Lower leg skin (tissue), 3 donors: Measurements from ENCODE around the gene TEX9.

Experiments used
- CTCF ChIP-seq, 3 donors: fragments of 450-650 bp; IDR thresholded peaks; one replicate each; pipeline ENCODE4 v1.5.1; 2016; ENCODE audit warnings: antibody characterized with exemption in 3 of 3, mild to moderate bottlenecking in 3 of 3, moderate library complexity in 2 of 3
- POLR2A ChIP-seq, 2 donors: fragments of 450-650 bp; IDR thresholded peaks; one replicate each; pipeline ENCODE4 v1.6.1; 2016 to 2017; ENCODE audit warnings: antibody characterized with exemption in 2 of 2, mild to moderate bottlenecking in 1 of 2, moderate library complexity in 1 of 2

- no peak for TF ChIP-seq CTCF (IDR thresholded peaks at IDR 0.05)
- no peak for TF ChIP-seq POLR2A (IDR thresholded peaks at IDR 0.05)
These were observed 80.5 kb downstream of the TEX9 start for GRCh38 chr15:56445746-56446145.
